ENCODE results near the gene CITED2. TPM values are rescaled to one million over a fixed set of nuclear protein-coding genes. Genes with fewer than 3 reads are reported as not detected.
A peak's percentile ranks its signal among the peaks of the same experiment; 100 is the strongest.

Gene CITED2
- polyA plus RNA-seq, 1 experiment, result 117 TPM

GRCh38 chr6:139378226-139378625 is 3.8 kb upstream of the CITED2 start:
- no peak overlapping the region for H3K27ac ChIP-seq (ENCODE audit: low read depth, low read length)
- no peak overlapping the region for H3K4me3 ChIP-seq (ENCODE audit: low read depth, low read length)
- no peak for DNase-seq (ENCODE audit: low read depth, low spot score)
- CTCF ChIA-PET, result no interaction called here
- no peaks in the 10 kb centered on the region for H3K27me3 ChIP-seq (ENCODE audit: control insufficient read depth, insufficient read depth, low read length)
- H3K9me3 ChIP-seq (ENCODE audit: control insufficient read depth, insufficient read depth, low read length), result peaks cover 4% of the 10 kb centered on the region; the same call in 1 of the 2 replicates
- POLR2A ChIA-PET, result interaction anchor here (1.9 kb wide), 1 partner anchor 9 kb away, joined by 7 read pairs; no protein-coding TSS in a partner anchor
- TF ChIP-seq CTCF (IDR thresholded peaks at IDR 0.05; ENCODE audit: low read depth, low read length), result no peak

- CTCF ChIA-PET, result interaction anchor here (0.7 to 1.3 kb wide), 2 partner anchors 21 to 789 kb away, joined by 3 to 4 read pairs; no protein-coding TSS in a partner anchor
- H3K27ac ChIP-seq (ENCODE audit: low read depth, low read length), result peak overlapping the region; percentile 92
- peaks cover 4% of the 10 kb centered on the region; the same call in 1 of the 2 replicates for H3K9me3 ChIP-seq (ENCODE audit: control insufficient read depth, insufficient read depth, low read length)
- H3K27me3 ChIP-seq (ENCODE audit: control insufficient read depth, insufficient read depth, low read length), result no peaks in the 10 kb centered on the region
- H3K4me3 ChIP-seq (ENCODE audit: low read depth, low read length), result peak overlapping the region; percentile 96; the same call in 1 of the 2 replicates
- no peak for DNase-seq (ENCODE audit: low read depth, low spot score)
- POLR2A ChIA-PET, result interaction anchor here (0.7 to 3.5 kb wide), 4 partner anchors 155 to 388 kb away, joined by 3 to 42 read pairs (median 12); no protein-coding TSS in a partner anchor
- peak; percentile 16; the same call in 1 of the 2 replicates for TF ChIP-seq CTCF (IDR thresholded peaks at IDR 0.05; ENCODE audit: low read depth, low read length)
These were observed 2.3 kb upstream of the CITED2 start for GRCh38 chr6:139376604-139377218.

- TF ChIP-seq CTCF (IDR thresholded peaks at IDR 0.05; ENCODE audit: low read depth, low read length), result no peak
- Histone ChIP-seq H3K4me3 (ENCODE audit: low read depth, low read length) (peak overlapping the region; percentile 96), H3K27ac (ENCODE audit: low read depth, low read length) (peak overlapping the region; percentile 92), H3K27me3 (ENCODE audit: control insufficient read depth, insufficient read depth, low read length) (no peaks in the 10 kb centered on the region), H3K9me3 (ENCODE audit: control insufficient read depth, insufficient read depth, low read length) (peaks cover 4% of the 10 kb centered on the region; the same call in 1 of the 2 replicates)
- CTCF ChIA-PET, result interaction anchor here (1.0 to 1.3 kb wide), 2 partner anchors 388 to 790 kb away, joined by 3 read pairs; no protein-coding TSS in a partner anchor
- POLR2A ChIA-PET, result interaction anchor here (0.6 to 4.2 kb wide), 13 partner anchors 27 to 1018 kb away, joined by 3 to 66 read pairs (median 13); no protein-coding TSS in a partner anchor
- DNase-seq (ENCODE audit: low read depth, low spot score), result no peak
These were observed 1.5 kb upstream of the CITED2 start for GRCh38 chr6:139376017-139376330.

- Histone ChIP-seq H3K27ac (ENCODE audit: low read depth, low read length) (peak overlapping the region; percentile 94), H3K9me3 (ENCODE audit: control insufficient read depth, insufficient read depth, low read length) (peaks cover 4% of the 10 kb centered on the region; the same call in 1 of the 2 replicates), H3K4me3 (ENCODE audit: low read depth, low read length) (peak overlapping the region; percentile 96), H3K27me3 (ENCODE audit: control insufficient read depth, insufficient read depth, low read length) (no peaks in the 10 kb centered on the region)
- peak; percentile 95 for DNase-seq (ENCODE audit: low read depth, low spot score)
- TF ChIP-seq CTCF (IDR thresholded peaks at IDR 0.05; ENCODE audit: low read depth, low read length), result peak; percentile 23; the same call in 1 of the 2 replicates
- ChIA-PET POLR2A (interaction anchor here (0.6 to 4.2 kb wide), 45 partner anchors 9 to 1154 kb away, joined by 3 to 66 read pairs (median 6); no protein-coding TSS in a partner anchor), CTCF (interaction anchor here (1.0 to 1.7 kb wide), 4 partner anchors 213 to 790 kb away, joined by 3 to 6 read pairs (median 4); no protein-coding TSS in a partner anchor)
These were observed 973 bp upstream of the CITED2 start for GRCh38 chr6:139375226-139376016.

All from AG04450 (cell line).